Measurements from ENCODE around the gene PRRX2.
A peak's percentile ranks its signal among the peaks of the same experiment; 100 is the strongest.

PRRX2 gene

DNA sequence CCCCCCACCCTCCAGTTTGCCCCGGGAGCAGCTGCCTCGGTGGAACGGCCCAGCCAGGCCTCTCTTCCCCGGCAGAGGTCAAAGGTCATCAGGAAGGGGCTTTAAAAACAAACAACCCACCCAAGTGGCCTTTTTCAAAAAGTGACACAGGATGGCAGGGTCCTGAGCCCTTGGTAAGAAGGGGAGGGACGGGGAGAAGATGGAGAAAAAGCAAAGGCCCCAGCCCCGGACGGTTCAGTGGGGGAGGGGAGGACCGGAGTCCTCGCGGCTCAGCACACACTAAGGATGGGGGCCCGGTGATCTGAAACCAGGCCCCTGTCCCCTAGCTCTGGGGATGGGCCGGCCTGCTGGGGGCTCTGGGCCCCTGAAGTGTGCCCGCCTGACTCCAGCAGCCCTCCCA, 1.1 kb downstream of the PRRX2 start:
- DNase-seq (ENCODE audit: extremely low read depth, low read depth), result no peak
- TF ChIP-seq, protein P1, sequence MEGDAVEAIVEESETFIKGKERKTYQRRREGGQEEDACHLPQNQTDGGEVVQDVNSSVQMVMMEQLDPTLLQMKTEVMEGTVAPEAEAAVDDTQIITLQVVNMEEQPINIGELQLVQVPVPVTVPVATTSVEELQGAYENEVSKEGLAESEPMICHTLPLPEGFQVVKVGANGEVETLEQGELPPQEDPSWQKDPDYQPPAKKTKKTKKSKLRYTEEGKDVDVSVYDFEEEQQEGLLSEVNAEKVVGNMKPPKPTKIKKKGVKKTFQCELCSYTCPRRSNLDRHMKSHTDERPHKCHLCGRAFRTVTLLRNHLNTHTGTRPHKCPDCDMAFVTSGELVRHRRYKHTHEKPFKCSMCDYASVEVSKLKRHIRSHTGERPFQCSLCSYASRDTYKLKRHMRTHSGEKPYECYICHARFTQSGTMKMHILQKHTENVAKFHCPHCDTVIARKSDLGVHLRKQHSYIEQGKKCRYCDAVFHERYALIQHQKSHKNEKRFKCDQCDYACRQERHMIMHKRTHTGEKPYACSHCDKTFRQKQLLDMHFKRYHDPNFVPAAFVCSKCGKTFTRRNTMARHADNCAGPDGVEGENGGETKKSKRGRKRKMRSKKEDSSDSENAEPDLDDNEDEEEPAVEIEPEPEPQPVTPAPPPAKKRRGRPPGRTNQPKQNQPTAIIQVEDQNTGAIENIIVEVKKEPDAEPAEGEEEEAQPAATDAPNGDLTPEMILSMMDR (IDR thresholded peaks at IDR 0.05; ENCODE audit: low read depth, low read length), result no peak

DNA sequence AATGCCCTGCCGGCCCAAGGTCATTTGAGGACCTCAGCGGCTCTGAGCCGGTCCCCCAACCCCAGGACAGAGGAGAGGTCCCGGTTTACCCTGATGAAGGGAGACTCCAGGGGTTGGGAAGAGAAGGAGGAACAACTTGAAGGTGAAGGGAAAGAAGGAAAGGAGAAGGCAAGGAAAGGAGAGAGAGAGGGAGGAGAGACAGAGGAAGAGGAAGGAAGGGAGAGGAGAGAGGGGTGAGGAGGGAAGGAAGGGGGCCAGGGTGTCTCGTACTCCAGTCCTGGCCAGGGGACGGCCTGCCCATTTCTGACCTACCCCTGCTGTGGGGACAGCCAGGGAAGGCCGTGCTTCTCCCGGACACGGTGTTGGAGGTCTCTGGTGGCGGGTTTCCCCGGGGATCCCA, 1.9 kb downstream of the PRRX2 start:
- TF ChIP-seq, protein P1 (IDR thresholded peaks at IDR 0.05; ENCODE audit: low read depth, low read length), result no peak
- DNase-seq (ENCODE audit: extremely low read depth, low read depth), result no peak

DNA sequence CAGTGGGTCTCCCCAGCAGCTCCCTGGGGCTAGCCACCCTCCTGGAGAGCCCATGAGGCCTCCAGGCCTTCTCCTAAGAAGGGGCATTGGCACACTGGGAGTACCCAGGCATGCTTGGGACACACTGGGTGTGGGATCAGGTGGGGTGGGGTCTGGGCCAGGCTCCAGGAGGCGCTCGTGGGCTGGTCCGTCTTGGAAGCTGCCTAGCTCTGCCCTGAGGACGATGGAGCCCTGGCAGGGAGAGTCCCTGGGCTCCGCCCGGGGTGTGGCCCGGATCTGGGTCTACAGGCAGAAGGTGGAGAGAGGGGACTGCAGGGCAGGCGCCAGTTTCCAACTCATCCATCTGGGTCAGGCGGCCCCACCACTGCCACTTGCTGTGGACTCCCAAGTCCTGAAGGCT, 2.4 kb downstream of the PRRX2 start:
- no peak for DNase-seq (ENCODE audit: extremely low read depth, low read depth)
- TF ChIP-seq, protein P1 (IDR thresholded peaks at IDR 0.05; ENCODE audit: low read depth, low read length), result peak; percentile 40

DNA sequence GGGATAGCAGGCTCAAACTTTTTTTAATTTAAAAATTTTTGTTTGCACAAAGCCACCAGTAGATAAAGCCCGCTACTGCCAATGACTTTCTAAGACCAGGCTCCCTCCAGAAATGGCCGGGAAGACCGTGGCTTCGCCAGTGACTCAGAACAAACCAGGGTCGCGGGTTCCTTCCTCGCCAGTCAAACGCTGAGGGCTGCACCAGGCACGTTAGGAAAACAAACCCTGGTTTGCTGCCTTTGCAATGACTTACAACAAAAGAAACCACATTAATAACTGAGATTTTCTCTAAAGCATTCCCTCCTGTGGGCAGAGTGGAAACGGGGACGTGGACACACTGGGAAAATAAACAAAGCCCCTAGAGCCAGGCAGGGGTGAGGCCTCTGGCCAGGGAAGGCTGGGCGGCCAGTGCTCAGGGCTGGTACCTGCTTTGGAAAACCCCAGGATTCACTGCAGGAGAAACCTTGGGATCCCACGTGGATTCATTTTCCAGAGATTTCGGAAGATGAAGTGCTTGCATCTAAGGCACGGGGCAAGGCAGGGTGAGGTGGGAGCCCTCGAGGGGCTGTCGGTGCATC, 3.8 kb downstream of the PRRX2 start:
- no peak for DNase-seq (ENCODE audit: extremely low read depth, low read depth)
- TF ChIP-seq, protein P1 (IDR thresholded peaks at IDR 0.05; ENCODE audit: low read depth, low read length), result no peak

DNA sequence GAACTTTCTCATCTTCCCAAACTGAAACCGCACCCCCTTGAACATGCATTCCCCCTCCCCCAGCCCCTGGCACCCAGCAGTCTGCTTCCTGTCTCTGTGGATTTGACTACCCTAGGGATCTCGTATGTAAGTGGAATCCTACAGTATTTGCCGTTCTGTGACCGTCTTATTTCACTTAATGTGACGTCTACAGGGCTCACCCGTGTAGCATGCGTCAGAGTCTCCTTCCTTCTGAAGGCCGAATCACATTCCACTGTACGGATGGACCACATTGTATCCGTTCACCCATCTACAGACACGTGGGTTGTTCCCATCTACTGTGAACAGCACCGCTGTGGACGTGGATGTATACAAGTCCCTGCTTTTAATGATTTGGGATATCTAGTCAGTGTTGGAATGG, 4.5 kb downstream of the PRRX2 start:
- TF ChIP-seq, protein P1 (IDR thresholded peaks at IDR 0.05; ENCODE audit: low read depth, low read length), result no peak
- DNase-seq (ENCODE audit: extremely low read depth, low read depth), result no peak

DNA sequence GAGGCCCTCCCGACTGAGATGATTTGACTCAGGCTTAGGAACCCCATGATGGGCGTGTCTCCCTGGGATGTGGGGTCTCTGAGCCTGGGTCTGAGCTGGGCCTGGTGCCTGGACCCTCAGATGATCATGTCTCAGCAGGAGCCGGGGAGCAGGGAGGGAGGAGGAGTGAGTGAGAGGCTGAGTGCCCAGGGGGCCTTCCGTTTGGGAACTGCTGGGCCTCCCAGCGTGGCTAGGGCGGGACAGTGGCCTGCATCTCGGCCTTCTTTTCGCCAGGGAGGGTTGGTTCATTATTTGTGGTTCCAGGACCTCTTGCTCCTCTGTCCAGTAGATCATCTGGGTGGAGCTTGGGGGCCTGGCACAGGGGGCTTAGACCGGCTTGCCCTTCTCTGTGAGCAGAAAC, 5.6 kb downstream of the PRRX2 start:
- TF ChIP-seq, protein P1 (IDR thresholded peaks at IDR 0.05; ENCODE audit: low read depth, low read length), result no peak
- no peak for DNase-seq (ENCODE audit: extremely low read depth, low read depth)

DNA sequence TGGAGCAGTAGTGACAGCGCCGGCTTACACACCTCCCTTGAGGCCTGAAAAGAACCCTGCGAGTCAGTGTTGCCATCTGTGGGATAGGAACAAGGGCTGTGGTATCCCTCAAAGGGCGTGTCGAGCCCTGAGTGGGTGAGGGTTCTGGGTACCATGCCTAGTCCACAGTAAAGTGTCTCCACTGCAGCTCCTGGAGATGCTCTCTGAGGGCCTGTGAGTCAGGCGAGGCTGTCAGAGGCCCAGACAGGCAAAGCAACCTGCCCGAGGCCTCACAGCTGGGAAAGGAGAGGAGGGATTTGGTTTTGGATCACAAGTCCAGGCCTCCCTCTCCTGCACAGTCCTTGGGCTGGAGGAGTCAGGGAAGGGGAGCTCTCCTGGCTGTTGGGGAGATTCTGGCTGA, 6.1 kb downstream of the PRRX2 start:
- TF ChIP-seq, protein P1 (IDR thresholded peaks at IDR 0.05; ENCODE audit: low read depth, low read length), result no peak
- no peak for DNase-seq (ENCODE audit: extremely low read depth, low read depth)
